Glutamatergic neuron (in vitro differentiated cells): Measurements from ENCODE around the gene CYTIP. TPM values are rescaled to one million over a fixed set of nuclear protein-coding genes. Genes with fewer than 3 reads are reported as not detected.
A peak's percentile ranks its signal among the peaks of the same experiment; 100 is the strongest.

ENCODE experiments used
- DNase-seq: peaks from one replicate; pipeline ENCODE4 v3.0.0; 2022
- H3K27ac Mint-ChIP-seq: one replicate; pipeline ENCODE4 v1.8.0; 2020; ENCODE audit warnings: mild to moderate bottlenecking, mixed read lengths, inconsistent platforms; ENCODE audit not compliant: unreplicated experiment
- H3K27me3 Mint-ChIP-seq: one replicate; pipeline ENCODE4 v1.8.0; 2020; ENCODE audit warnings: mild to moderate bottlenecking, moderate library complexity, mixed read lengths, inconsistent platforms; ENCODE audit not compliant: unreplicated experiment
- H3K36me3 Mint-ChIP-seq: one replicate; pipeline ENCODE4 v1.8.0; 2020; ENCODE audit warnings: mild to moderate bottlenecking, mixed read lengths, inconsistent platforms; ENCODE audit not compliant: unreplicated experiment
- H3K4me1 Mint-ChIP-seq: one replicate; pipeline ENCODE4 v1.8.0; 2020; ENCODE audit warnings: mild to moderate bottlenecking, low read depth, mixed read lengths, inconsistent platforms; ENCODE audit not compliant: unreplicated experiment
- H3K4me3 Mint-ChIP-seq: one replicate; pipeline ENCODE4 v1.8.0; 2020; ENCODE audit warnings: mild to moderate bottlenecking, mixed read lengths, inconsistent platforms; ENCODE audit not compliant: unreplicated experiment
- H3K9me3 Mint-ChIP-seq: one replicate; pipeline ENCODE4 v1.8.0; 2020; ENCODE audit warnings: mild to moderate bottlenecking, moderate library complexity, mixed read lengths, inconsistent platforms; ENCODE audit not compliant: unreplicated experiment
- long read RNA-seq: library from polyadenylated mRNA; unstranded; transcript quantifications from one replicate; pipeline ENCODE4 v2.0.0, GENCODE V29; 2020; ENCODE audit not compliant: unreplicated experiment
- total RNA-seq: library from RNA; stranded (reverse); fragmentation: NEBNext Ultra II Directional; extraction: Animal tissue kit (Norgen Biotek cat#: 25700); gene quantifications from one replicate; pipeline ENCODE4 v1.2.1, GENCODE V29; 2021; ENCODE audit not compliant: unreplicated experiment
- TF ChIP-seq, protein P1 (sequence below): fragments of 200-600 bp; sonication (generic); IDR thresholded peaks from one replicate; pipeline ENCODE4 v1.5.0; 2021; ENCODE audit not compliant: partially characterized antibody, unreplicated experiment

Gene CYTIP
- not detected for total RNA-seq
- long read RNA-seq: 0 reads

DNA sequence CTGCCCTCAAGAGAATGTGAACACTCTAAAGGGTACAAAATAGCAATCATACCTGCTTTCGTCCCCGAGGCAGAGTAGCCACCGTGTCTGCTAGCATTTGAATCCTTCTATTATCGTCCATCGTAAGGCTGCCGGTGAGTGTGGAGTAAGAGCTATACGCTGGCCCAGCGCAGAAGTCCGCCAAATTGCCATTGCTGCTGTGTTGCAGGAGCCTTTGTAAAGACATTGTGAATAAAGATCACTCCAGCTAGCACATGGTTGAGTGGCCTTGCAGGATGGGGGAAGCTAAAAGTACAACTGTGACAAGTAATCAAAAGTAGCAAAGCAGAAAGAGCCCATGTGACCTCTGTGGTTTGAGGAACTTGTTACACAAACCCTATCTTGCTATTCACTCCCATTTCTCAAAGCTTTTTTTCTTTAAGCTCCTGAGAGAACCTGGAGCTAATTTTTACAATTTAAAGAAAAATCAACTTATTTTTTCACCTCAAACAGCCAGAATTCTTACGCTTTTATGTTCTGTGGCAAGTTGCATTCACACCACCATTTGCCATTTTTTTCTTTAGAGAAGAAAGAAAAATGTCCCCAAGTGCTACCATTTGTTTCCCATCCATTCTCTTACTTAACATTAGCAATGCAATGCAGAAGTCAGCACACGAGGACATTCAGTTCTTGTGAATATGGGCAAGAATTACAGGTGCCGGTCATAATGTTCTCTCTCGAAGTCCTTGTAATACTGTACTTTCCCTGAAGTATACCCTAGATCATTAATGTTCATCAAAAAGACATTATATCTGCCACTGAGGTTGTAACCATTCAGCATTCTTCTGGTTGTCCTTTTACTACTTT is at the start of gene CYTIP:
Gene CYTIP (minus strand): TSS at position 295 of the 846 bp plus-strand sequence. CDS start 69 bp downstream, at position 226.
- Mint-ChIP-seq H3K36me3 (no peaks in the 10 kb centered on the region), H3K9me3 (no peaks in the 10 kb centered on the region), H3K4me3 (no peak within 1 kb of the TSS), H3K27me3 (no peaks in the 10 kb centered on the region), H3K4me1 (no peaks in the 10 kb centered on the region), H3K27ac (no peak within 1 kb of the TSS)
- TF ChIP-seq, protein P1, sequence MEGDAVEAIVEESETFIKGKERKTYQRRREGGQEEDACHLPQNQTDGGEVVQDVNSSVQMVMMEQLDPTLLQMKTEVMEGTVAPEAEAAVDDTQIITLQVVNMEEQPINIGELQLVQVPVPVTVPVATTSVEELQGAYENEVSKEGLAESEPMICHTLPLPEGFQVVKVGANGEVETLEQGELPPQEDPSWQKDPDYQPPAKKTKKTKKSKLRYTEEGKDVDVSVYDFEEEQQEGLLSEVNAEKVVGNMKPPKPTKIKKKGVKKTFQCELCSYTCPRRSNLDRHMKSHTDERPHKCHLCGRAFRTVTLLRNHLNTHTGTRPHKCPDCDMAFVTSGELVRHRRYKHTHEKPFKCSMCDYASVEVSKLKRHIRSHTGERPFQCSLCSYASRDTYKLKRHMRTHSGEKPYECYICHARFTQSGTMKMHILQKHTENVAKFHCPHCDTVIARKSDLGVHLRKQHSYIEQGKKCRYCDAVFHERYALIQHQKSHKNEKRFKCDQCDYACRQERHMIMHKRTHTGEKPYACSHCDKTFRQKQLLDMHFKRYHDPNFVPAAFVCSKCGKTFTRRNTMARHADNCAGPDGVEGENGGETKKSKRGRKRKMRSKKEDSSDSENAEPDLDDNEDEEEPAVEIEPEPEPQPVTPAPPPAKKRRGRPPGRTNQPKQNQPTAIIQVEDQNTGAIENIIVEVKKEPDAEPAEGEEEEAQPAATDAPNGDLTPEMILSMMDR: no peak
- DNase-seq: no peak

DNA sequence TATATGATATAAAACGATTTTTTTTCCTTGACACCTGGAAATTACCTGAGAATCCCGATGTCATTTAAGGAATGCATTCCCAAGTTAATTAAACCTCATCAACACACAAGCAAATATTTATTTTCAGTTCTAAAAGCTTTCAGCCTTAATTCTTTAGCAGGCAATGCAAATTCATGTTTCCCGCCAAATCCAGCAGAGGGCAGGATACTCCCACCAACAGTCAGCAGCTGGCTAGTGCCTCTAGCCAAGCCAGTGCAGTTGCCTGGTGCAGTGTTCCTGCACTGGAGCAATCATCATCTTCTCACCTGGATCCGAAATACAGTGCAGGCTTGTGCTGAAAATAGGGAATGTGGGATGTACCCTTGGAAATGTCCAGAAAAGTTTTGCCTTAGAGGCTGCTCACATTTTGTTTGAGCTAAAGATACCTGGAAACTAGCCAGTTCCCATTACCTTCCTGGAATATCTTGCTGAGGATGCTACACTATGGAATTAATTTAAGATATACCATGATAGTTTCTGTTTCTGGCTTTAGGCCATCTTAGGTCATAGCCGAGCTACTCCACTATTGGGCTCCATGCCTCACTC is 48.4 kb upstream of the CYTIP start:
- H3K36me3 Mint-ChIP-seq: no peaks in the 10 kb centered on the region
- H3K4me1 Mint-ChIP-seq: no peaks in the 10 kb centered on the region
- peak; percentile 73 for DNase-seq
- H3K4me3 Mint-ChIP-seq: no peak overlapping the region
- H3K9me3 Mint-ChIP-seq: no peaks in the 10 kb centered on the region
- no peak overlapping the region for H3K27ac Mint-ChIP-seq
- no peaks in the 10 kb centered on the region for H3K27me3 Mint-ChIP-seq
- TF ChIP-seq, protein P1: peak; percentile 76

DNA sequence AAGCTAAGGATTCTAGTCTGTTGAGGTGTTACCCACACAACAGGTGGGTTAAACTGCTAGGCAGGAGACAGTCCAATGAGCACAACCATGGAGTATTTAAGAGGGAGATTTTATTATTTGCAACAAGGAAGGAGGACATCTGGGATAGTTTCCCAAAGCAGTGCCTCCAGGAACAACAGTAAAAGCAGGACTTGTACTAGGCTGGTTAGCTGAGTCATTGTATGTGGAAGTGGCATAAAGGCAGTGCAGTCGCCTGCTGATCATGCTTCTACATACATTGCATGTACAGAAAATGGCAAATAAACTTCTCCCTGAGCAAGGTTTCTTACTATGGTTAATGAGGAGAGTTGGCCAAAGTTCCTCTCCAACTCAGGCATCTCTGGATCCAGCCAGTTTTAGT is 46.1 kb upstream of the CYTIP start:
- Mint-ChIP-seq H3K9me3 (peaks cover 3% of the 10 kb centered on the region), H3K4me1 (peaks cover 16% of the 10 kb centered on the region), H3K27ac (no peak overlapping the region), H3K4me3 (no peak overlapping the region), H3K27me3 (no peaks in the 10 kb centered on the region), H3K36me3 (no peaks in the 10 kb centered on the region)
- no peak for DNase-seq
- TF ChIP-seq, protein P1: no peak

DNA sequence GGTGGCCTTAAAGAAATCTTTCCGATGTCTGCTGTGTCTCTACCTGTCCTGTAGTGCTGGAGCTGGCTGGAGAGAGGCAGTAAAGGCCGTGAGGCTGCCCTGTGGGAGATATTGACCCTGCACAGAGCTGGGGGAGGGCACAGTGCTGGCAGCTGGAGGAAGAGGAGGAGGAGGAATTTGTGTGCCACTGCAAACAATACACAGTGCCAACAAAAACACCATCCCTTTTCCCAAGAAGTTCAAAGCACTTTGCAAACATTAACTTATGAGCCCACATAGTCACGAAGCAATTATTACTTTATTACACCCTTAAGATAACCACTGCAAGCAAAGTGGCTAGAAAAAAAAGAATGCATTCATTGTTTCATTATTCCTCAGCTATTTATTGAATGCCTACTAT is 45.0 kb upstream of the CYTIP start:
- TF ChIP-seq, protein P1: no peak
- peaks cover 18% of the 10 kb centered on the region for H3K4me1 Mint-ChIP-seq
- no peaks in the 10 kb centered on the region for H3K27me3 Mint-ChIP-seq
- peaks cover 3% of the 10 kb centered on the region for H3K9me3 Mint-ChIP-seq
- no peak overlapping the region for H3K27ac Mint-ChIP-seq
- no peak for DNase-seq
- H3K4me3 Mint-ChIP-seq: no peak overlapping the region
- H3K36me3 Mint-ChIP-seq: no peaks in the 10 kb centered on the region

DNA sequence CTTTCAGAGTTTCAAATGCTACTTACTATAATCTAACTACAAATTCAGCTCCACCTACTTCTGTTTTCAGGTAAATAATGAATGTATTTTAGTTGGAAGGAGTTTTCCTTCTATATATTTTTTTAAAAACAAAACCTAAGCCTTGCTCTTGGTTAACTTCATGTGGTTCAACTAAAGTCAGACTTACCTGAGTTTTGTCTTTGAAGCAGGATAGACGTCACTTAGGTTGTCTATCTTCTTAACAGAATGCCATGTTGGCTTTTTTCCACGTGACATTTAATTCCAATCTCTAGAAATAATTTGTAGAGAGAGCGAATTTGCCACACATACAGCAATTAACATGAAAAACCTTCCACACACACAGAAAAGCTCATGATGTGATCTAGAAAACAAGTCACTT is 43.9 kb upstream of the CYTIP start:
- Mint-ChIP-seq H3K4me1 (peaks cover 18% of the 10 kb centered on the region), H3K27ac (no peak overlapping the region), H3K4me3 (no peak overlapping the region), H3K36me3 (no peaks in the 10 kb centered on the region), H3K9me3 (peaks cover 3% of the 10 kb centered on the region), H3K27me3 (no peaks in the 10 kb centered on the region)
- TF ChIP-seq, protein P1: no peak
- DNase-seq: no peak
